Neural crest cell (in vitro differentiated cells): ENCODE data around the gene FAM204A. TPM values are rescaled to one million over a fixed set of nuclear protein-coding genes. Genes with fewer than 3 reads are reported as not detected.

Source experiments
- DNase-seq: peaks from one replicate; pipeline ENCODE4 v3.0.0; 2021; ENCODE audit warnings: low read depth, mixed read lengths, low spot score
- H3K27ac Mint-ChIP-seq: one replicate; pipeline ENCODE4 v1.8.0; 2021; ENCODE audit warnings: mild to moderate bottlenecking, mixed read lengths; ENCODE audit not compliant: unreplicated experiment
- H3K27me3 Mint-ChIP-seq: 2 replicates; pipeline ENCODE4 v1.8.0; 2021; ENCODE audit warnings: low read depth, mild to moderate bottlenecking, mixed read lengths
- H3K36me3 Mint-ChIP-seq: 2 replicates; pipeline ENCODE4 v1.8.0; 2021; ENCODE audit warnings: low read depth, mild to moderate bottlenecking, mixed read lengths
- H3K4me1 Mint-ChIP-seq: 2 replicates; pipeline ENCODE4 v1.8.0; 2021; ENCODE audit warnings: mixed read lengths
- H3K4me3 Mint-ChIP-seq: one replicate; pipeline ENCODE4 v1.8.0; 2021; ENCODE audit warnings: mild to moderate bottlenecking, mixed read lengths
- H3K9me3 Mint-ChIP-seq: 2 replicates; pipeline ENCODE4 v1.8.0; 2021; ENCODE audit warnings: mixed read lengths
- CTCF ChIP-seq: fragments of 200-600 bp; sonication (generic); conservative IDR thresholded peaks from 2 replicates; pipeline ENCODE4 v1.5.0; 2021; ENCODE audit warnings: antibody characterized with exemption, mild to moderate bottlenecking
- total RNA-seq: library from RNA; stranded (reverse); gene quantifications from 2 replicates; pipeline ENCODE4 v1.2.1, GENCODE V29; 2021

FAM204A gene
- total RNA-seq, 1 donor from 2014 or later: 74.7 TPM

- H3K27me3 Mint-ChIP-seq: no peaks in the 10 kb centered on the region
- DNase-seq: no peak
- H3K36me3 Mint-ChIP-seq: no peaks in the 10 kb centered on the region
- no peak overlapping the region for H3K4me3 Mint-ChIP-seq
- peaks cover 5% of the 10 kb centered on the region for H3K4me1 Mint-ChIP-seq
- peaks cover 2% of the 10 kb centered on the region for H3K9me3 Mint-ChIP-seq
- no peak for TF ChIP-seq CTCF
- H3K27ac Mint-ChIP-seq: no peak overlapping the region
Observed at GRCh38 chr10:118282670-118283069, 59.5 kb downstream of the FAM204A start.

GRCh38 chr10:118278649-118279048 is 63.5 kb downstream of the FAM204A start:
- H3K27ac Mint-ChIP-seq: no peak overlapping the region
- no peaks in the 10 kb centered on the region for H3K4me1 Mint-ChIP-seq
- H3K36me3 Mint-ChIP-seq: no peaks in the 10 kb centered on the region
- no peaks in the 10 kb centered on the region for H3K27me3 Mint-ChIP-seq
- no peak for TF ChIP-seq CTCF
- H3K9me3 Mint-ChIP-seq: peaks cover 5% of the 10 kb centered on the region
- DNase-seq: no peak
- no peak overlapping the region for H3K4me3 Mint-ChIP-seq

GRCh38 chr10:118277871-118278270 is 64.3 kb downstream of the FAM204A start:
- Mint-ChIP-seq H3K36me3 (no peaks in the 10 kb centered on the region), H3K4me3 (no peak overlapping the region), H3K9me3 (peaks cover 5% of the 10 kb centered on the region), H3K27ac (no peak overlapping the region), H3K27me3 (no peaks in the 10 kb centered on the region), H3K4me1 (no peaks in the 10 kb centered on the region)
- TF ChIP-seq CTCF: no peak
- no peak for DNase-seq

- peaks cover 9% of the 10 kb centered on the region for H3K4me1 Mint-ChIP-seq
- no peak for DNase-seq
- no peaks in the 10 kb centered on the region for H3K36me3 Mint-ChIP-seq
- peaks cover 5% of the 10 kb centered on the region for H3K9me3 Mint-ChIP-seq
- H3K27ac Mint-ChIP-seq: no peak overlapping the region
- H3K4me3 Mint-ChIP-seq: no peak overlapping the region
- no peak for TF ChIP-seq CTCF
- H3K27me3 Mint-ChIP-seq: peaks cover under 1% of the 10 kb centered on the region
Observed at GRCh38 chr10:118276727-118277126, 65.4 kb downstream of the FAM204A start.

GRCh38 chr10:118276204-118276603 is 65.9 kb downstream of the FAM204A start:
- peaks cover 5% of the 10 kb centered on the region for H3K9me3 Mint-ChIP-seq
- no peak for TF ChIP-seq CTCF

GRCh38 chr10:118273662-118274061 is 68.5 kb downstream of the FAM204A start:
- no peak for TF ChIP-seq CTCF
- Mint-ChIP-seq H3K9me3 (peaks cover 2% of the 10 kb centered on the region), H3K27me3 (peaks cover 7% of the 10 kb centered on the region), H3K4me1 (peaks cover 12% of the 10 kb centered on the region), H3K36me3 (no peaks in the 10 kb centered on the region), H3K27ac (no peak overlapping the region), H3K4me3 (no peak overlapping the region)
- no peak for DNase-seq

More at GRCh38 chr10:118276204-118276603, 65.9 kb downstream of the FAM204A start:
- Mint-ChIP-seq H3K27ac (no peak overlapping the region), H3K4me3 (no peak overlapping the region), H3K36me3 (no peaks in the 10 kb centered on the region), H3K27me3 (peaks cover 2% of the 10 kb centered on the region), H3K4me1 (peaks cover 12% of the 10 kb centered on the region)
- DNase-seq: no peak
